Gastrocnemius medialis (tissue), 4 donors: ENCODE measurements around the gene SLC4A9. TPM values are rescaled to one million over a fixed set of nuclear protein-coding genes. Genes with fewer than 3 reads are reported as not detected.
A peak's percentile ranks its signal among the peaks of the same experiment; 100 is the strongest.

Experiments
- ATAC-seq, 2 donors: fragments of 150-250 bp; one replicate each; pipeline ENCODE4 v1.9.1; 2016
- DNase-seq, 2 donors: peaks; one replicate each; pipeline ENCODE4 v3.0.0-alpha.2; 2019
- H3K27ac ChIP-seq, 4 donors: fragments of 200-600 bp; sonication (generic); 1 replicate in 1 of 4; 2 replicates in 3 of 4; pipeline ENCODE4 v1.5.1; 2016 to 2018; ENCODE audit warnings: mild to moderate bottlenecking in 2 of 4, moderate library complexity in 1 of 4
- H3K27me3 ChIP-seq, 3 donors: fragments of 200-600 bp; sonication (generic) in 2 of 3; 1 replicate in 1 of 3; 2 replicates in 2 of 3; pipeline versions ENCODE4 v1.5.1 to v1.6.0; 2016 to 2019; ENCODE audit warnings: mild to moderate bottlenecking in 1 of 3, moderate library complexity in 1 of 3
- H3K36me3 ChIP-seq, 2 donors: fragments of 200-600 bp; sonication (generic) in 1 of 2; one replicate each; pipeline ENCODE4 v1.5.1; 2017 to 2018
- H3K4me1 ChIP-seq, 2 donors: fragments of 200-600 bp; sonication (generic) in 1 of 2; one replicate each; pipeline ENCODE4 v1.5.1; 2016 to 2017; ENCODE audit warnings: mild to moderate bottlenecking in 2 of 2
- H3K4me3 ChIP-seq, 4 donors: fragments of 200-600 bp; sonication (generic) in 3 of 4; 1 replicate in 1 of 4; 2 replicates in 3 of 4; pipeline ENCODE4 v1.5.1; 2016 to 2019; ENCODE audit warnings: mild to moderate bottlenecking in 2 of 4
- H3K9me3 ChIP-seq, 3 donors: fragments of 200-600 bp; sonication (generic) in 2 of 3; 1 replicate in 1 of 3; 2 replicates in 2 of 3; pipeline ENCODE4 v1.5.1; 2016 to 2019
- CTCF ChIP-seq, 5 experiments: fragments of 450-650 bp in 3 of 5; fragments of 200-600 bp in 2 of 5; sonication (generic) in 2 of 5; IDR thresholded peaks in 4 of 5; conservative IDR thresholded peaks in 1 of 5; 1 replicate in 4 of 5; 2 replicates in 1 of 5; pipeline ENCODE4 v1.5.1; 2016 to 2019; ENCODE audit warnings: antibody characterized with exemption in 5 of 5, mild to moderate bottlenecking in 3 of 5, moderate library complexity in 3 of 5
- POLR2A ChIP-seq, 2 donors: fragments of 450-650 bp; IDR thresholded peaks; one replicate each; pipeline ENCODE4 v1.6.1; 2017; ENCODE audit warnings: antibody characterized with exemption in 2 of 2, mild to moderate bottlenecking in 2 of 2, moderate library complexity in 2 of 2
- in situ Hi-C, 4 donors: fragments of 200-750 bp; cut with MboI; loops; one replicate each; pipeline versions ENCODE4 v1.15.0 to v1.8.0; 2017; ENCODE audit warnings: low sequenced_read_pairs in 4 of 4
- intact Hi-C: fragments of 100-400 bp; cut with DNase I; formaldehyde crosslinking; loops from one replicate; pipeline ENCODE4 v1.15.1; 2023; ENCODE audit warnings: low total_unique reads
- total RNA-seq, 4 donors: library from RNA; depleted of rRNA; stranded (reverse); fragments of >200 nt; gene quantifications; one replicate each; pipeline versions ENCODE4 v1.1.0 to v1.2.3, GENCODE V29; 2016

Gene SLC4A9
- total RNA-seq, 4 donors from 2014 or later = not detected

- TF ChIP-seq CTCF (IDR thresholded peaks at IDR 0.05 in 4 of 5, conservative IDR thresholded peaks at IDR 0.05 in 1 of 5) (no peak), POLR2A (IDR thresholded peaks at IDR 0.05) (no peak)
- H3K27me3 ChIP-seq = no peaks in the 10 kb centered on the region
- H3K36me3 ChIP-seq = no peaks in the 10 kb centered on the region
- H3K27ac ChIP-seq = no peak overlapping the region
- ATAC-seq (no peak), DNase-seq (no peak)
- no peaks in the 10 kb centered on the region for H3K9me3 ChIP-seq
- in situ Hi-C loops (loop anchor here in 1 of 4 donors (25.0 kb wide), 1 partner anchor 646 kb away; no protein-coding TSS in a partner anchor), intact Hi-C loops (no loop called here)
- H3K4me1 ChIP-seq = no peaks in the 10 kb centered on the region
- H3K4me3 ChIP-seq = no peak overlapping the region
Observed at GRCh38 chr5:140391732-140392131, 31.7 kb downstream of the SLC4A9 start.

- H3K27me3 ChIP-seq = no peaks in the 10 kb centered on the region
- no peak overlapping the region for H3K27ac ChIP-seq
Observed at GRCh38 chr5:140393738-140394137, 33.7 kb downstream of the SLC4A9 start.

GRCh38 chr5:140398379-140398811, 38.4 kb downstream of the SLC4A9 start:
- no peaks in the 10 kb centered on the region for H3K27me3 ChIP-seq
- no peaks in the 10 kb centered on the region for H3K36me3 ChIP-seq
- in situ Hi-C loops (loop anchor here in 1 of 4 donors (25.0 kb wide), 1 partner anchor 639 kb away; no protein-coding TSS in a partner anchor), intact Hi-C loops (no loop called here)
- no peaks in the 10 kb centered on the region for H3K9me3 ChIP-seq
- H3K27ac ChIP-seq = no peak overlapping the region
- ATAC-seq (no peak), DNase-seq (no peak)
- H3K4me3 ChIP-seq = no peak overlapping the region
- TF ChIP-seq CTCF (IDR thresholded peaks at IDR 0.05 in 4 of 5, conservative IDR thresholded peaks at IDR 0.05 in 1 of 5) (no peak), POLR2A (IDR thresholded peaks at IDR 0.05) (no peak)
- peaks cover 12 to 17% of the 10 kb centered on the region in 2 donors for H3K4me1 ChIP-seq

More at GRCh38 chr5:140393738-140394137, 33.7 kb downstream of the SLC4A9 start:
- intact Hi-C loops = no loop called here
- Histone ChIP-seq H3K36me3 (no peaks in the 10 kb centered on the region), H3K4me3 (no peak overlapping the region), H3K9me3 (no peaks in the 10 kb centered on the region), H3K4me1 (no peaks in the 10 kb centered on the region)
- TF ChIP-seq POLR2A (IDR thresholded peaks at IDR 0.05) = no peak
- TF ChIP-seq CTCF (IDR thresholded peaks at IDR 0.05 in 4 of 5, conservative IDR thresholded peaks at IDR 0.05 in 1 of 5) = no peak
- DNase-seq (no peak), ATAC-seq (no peak)
- in situ Hi-C loops = loop anchor here in 1 of 4 donors (25.0 kb wide), 1 partner anchor 644 kb away; no protein-coding TSS in a partner anchor

- intact Hi-C loops = loop anchor here (2.0 to 5.0 kb wide), 5 partner anchors 27 to 312 kb away; partner anchors contain the start of genes EIF4EBP3, HARS1 and HARS2
- Histone ChIP-seq H3K36me3 (no peaks in the 10 kb centered on the region), H3K4me3 (peak overlapping the region; percentile 80 to 90 (median 84)), H3K27me3 (no peaks in the 10 kb centered on the region), H3K9me3 (no peaks in the 10 kb centered on the region), H3K4me1 (peaks cover 29 to 34% of the 10 kb centered on the region in 2 donors), H3K27ac (peak overlapping the region; percentile 80 to 94 (median 90))
- TF ChIP-seq CTCF (IDR thresholded peaks at IDR 0.05 in 4 of 5, conservative IDR thresholded peaks at IDR 0.05 in 1 of 5) (no peak), POLR2A (IDR thresholded peaks at IDR 0.05) (no peak)
- in situ Hi-C loops = loop anchor here in 2 of 4 donors (10.0 to 25.0 kb wide), 3 partner anchors 245 to 637 kb away; partner anchors contain the start of genes DND1 (in 1 of the 2), IK (in 1 of the 2), NDUFA2 (in 1 of the 2) and WDR55 (in 1 of the 2)
- no peak for ATAC-seq
- DNase-seq = no peak
Observed at GRCh38 chr5:140399979-140400729, 40.2 kb downstream of the SLC4A9 start.
